Measurements from ENCODE around the gene ZNRF3.

Gene ZNRF3

DNA sequence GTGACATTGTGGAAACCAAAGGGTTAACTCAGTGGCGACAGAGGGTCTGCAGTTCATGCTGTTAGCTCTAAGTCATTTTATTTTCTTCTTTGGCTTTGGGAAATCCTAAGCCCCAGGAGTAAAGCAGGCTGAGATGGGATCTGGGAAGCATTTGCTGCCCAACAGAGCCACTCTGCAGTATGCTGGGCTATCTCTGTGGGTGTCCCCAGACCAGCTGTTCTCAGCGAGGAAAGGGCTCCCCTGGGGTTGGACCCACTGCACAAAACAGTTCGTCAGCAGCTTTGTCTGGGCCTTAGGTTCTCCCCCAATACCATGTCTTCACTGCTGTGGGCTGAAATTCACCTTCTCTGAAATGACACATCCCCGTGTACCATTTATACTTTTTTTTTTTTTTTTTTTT lies 223.5 kb downstream of the ZNRF3 start:
- no peak overlapping the region for H3K27ac ChIP-seq
- ChIA-PET POLR2A (ENCODE audit: low non-redundant PET) (no interaction called here), CTCF (no interaction called here)
- no peak for DNase-seq (ENCODE audit: low spot score)
- TF ChIP-seq, protein P1, sequence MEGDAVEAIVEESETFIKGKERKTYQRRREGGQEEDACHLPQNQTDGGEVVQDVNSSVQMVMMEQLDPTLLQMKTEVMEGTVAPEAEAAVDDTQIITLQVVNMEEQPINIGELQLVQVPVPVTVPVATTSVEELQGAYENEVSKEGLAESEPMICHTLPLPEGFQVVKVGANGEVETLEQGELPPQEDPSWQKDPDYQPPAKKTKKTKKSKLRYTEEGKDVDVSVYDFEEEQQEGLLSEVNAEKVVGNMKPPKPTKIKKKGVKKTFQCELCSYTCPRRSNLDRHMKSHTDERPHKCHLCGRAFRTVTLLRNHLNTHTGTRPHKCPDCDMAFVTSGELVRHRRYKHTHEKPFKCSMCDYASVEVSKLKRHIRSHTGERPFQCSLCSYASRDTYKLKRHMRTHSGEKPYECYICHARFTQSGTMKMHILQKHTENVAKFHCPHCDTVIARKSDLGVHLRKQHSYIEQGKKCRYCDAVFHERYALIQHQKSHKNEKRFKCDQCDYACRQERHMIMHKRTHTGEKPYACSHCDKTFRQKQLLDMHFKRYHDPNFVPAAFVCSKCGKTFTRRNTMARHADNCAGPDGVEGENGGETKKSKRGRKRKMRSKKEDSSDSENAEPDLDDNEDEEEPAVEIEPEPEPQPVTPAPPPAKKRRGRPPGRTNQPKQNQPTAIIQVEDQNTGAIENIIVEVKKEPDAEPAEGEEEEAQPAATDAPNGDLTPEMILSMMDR (conservative IDR thresholded peaks at IDR 0.05; ENCODE audit: low read depth) = no peak
